ENCODE measurements around the gene SH3RF1. TPM values are rescaled to one million over a fixed set of nuclear protein-coding genes. Genes with fewer than 3 reads are reported as not detected.
"Not testable (repeated sequence)": the region's sequence is repeated elsewhere in the genome, so short reads cannot be mapped to it uniquely, and the experiment has no call there.

SH3RF1 gene
- total and polyA plus RNA-seq, 7 experiments from 2014 or later = 0.08 to 3.8 (median 0.50) TPM; not detected in 3

- ATAC-seq; H3K4me3 Mint-ChIP-seq; H3K9me3 ChIP-seq (ENCODE audit: control insufficient read depth in 2 of 3, low read length in 3 of 3); CTCF ChIA-PET; DNase-seq; intact Hi-C loops (cut with micrococcal nuclease); H3K4me1 ChIP-seq (ENCODE audit: control insufficient read depth in 2 of 2, insufficient read depth in 2 of 2, low read length in 2 of 2); H3K4me3 ChIP-seq (ENCODE audit: low read length); H3K27ac ChIP-seq (ENCODE audit: low read depth, low read length); H3K36me3 ChIP-seq (ENCODE audit: control insufficient read depth in 2 of 3, insufficient read depth in 3 of 3, low read length in 3 of 3); H3K36me3 Mint-ChIP-seq; H3K27me3 ChIP-seq (ENCODE audit: control insufficient read depth in 2 of 2, insufficient read depth in 2 of 2, low read length in 2 of 2); H3K9me3 Mint-ChIP-seq; H3K27ac Mint-ChIP-seq; POLR2A ChIA-PET; H3K4me1 Mint-ChIP-seq: not testable (repeated sequence)
- peaks cover 6 to 29% (median 12%) of the 10 kb centered on the region in 5 donors for H3K27me3 Mint-ChIP-seq
These were observed 17.2 kb upstream of the SH3RF1 start for GRCh38 chr4:169287983-169288382.

GRCh38 chr4:169286562-169287301, 16.0 kb upstream of the SH3RF1 start:
- no peak overlapping the region for H3K4me3 Mint-ChIP-seq
- peaks cover 0 to 18% (median 3%) of the 10 kb centered on the region in 5 donors for H3K27me3 Mint-ChIP-seq
- Histone ChIP-seq H3K4me3 (ENCODE audit: low read length) (no peak overlapping the region), H3K27me3 (ENCODE audit: control insufficient read depth in 2 of 2, insufficient read depth in 2 of 2, low read length in 2 of 2) (no peaks in the 10 kb centered on the region), H3K27ac (ENCODE audit: low read depth, low read length) (no peak overlapping the region), H3K9me3 (ENCODE audit: control insufficient read depth in 2 of 3, low read length in 3 of 3) (no peaks in the 10 kb centered on the region), H3K4me1 (ENCODE audit: control insufficient read depth in 2 of 2, insufficient read depth in 2 of 2, low read length in 2 of 2) (no peaks in the 10 kb centered on the region), H3K36me3 (ENCODE audit: control insufficient read depth in 2 of 3, insufficient read depth in 3 of 3, low read length in 3 of 3) (no peaks in the 10 kb centered on the region)
- DNase-seq = no peak
- intact Hi-C loops (cut with micrococcal nuclease) = no loop called here
- peaks cover 0 to 4% (median 0%) of the 10 kb centered on the region in 7 donors for H3K4me1 Mint-ChIP-seq
- POLR2A ChIA-PET = no interaction called here
- H3K27ac Mint-ChIP-seq = no peak overlapping the region
- H3K36me3 Mint-ChIP-seq = no peaks in the 10 kb centered on the region
- ATAC-seq = no peak
- no peaks in the 10 kb centered on the region for H3K9me3 Mint-ChIP-seq
- CTCF ChIA-PET = no interaction called here

- CTCF ChIA-PET = no interaction called here
- ATAC-seq = no peak
These were observed 12.4 kb upstream of the SH3RF1 start for GRCh38 chr4:169283114-169283509.

GRCh38 chr4:169282429-169283113, 11.8 kb upstream of the SH3RF1 start:
- no peaks in the 10 kb centered on the region for H3K36me3 Mint-ChIP-seq
- no peak overlapping the region for H3K4me3 Mint-ChIP-seq
- Histone ChIP-seq H3K27ac (ENCODE audit: low read depth, low read length) (no peak overlapping the region), H3K27me3 (ENCODE audit: control insufficient read depth in 2 of 2, insufficient read depth in 2 of 2, low read length in 2 of 2) (no peaks in the 10 kb centered on the region), H3K4me1 (ENCODE audit: control insufficient read depth in 2 of 2, insufficient read depth in 2 of 2, low read length in 2 of 2) (no peaks in the 10 kb centered on the region), H3K4me3 (ENCODE audit: low read length) (no peak overlapping the region), H3K36me3 (ENCODE audit: control insufficient read depth in 2 of 3, insufficient read depth in 3 of 3, low read length in 3 of 3) (no peaks in the 10 kb centered on the region), H3K9me3 (ENCODE audit: control insufficient read depth in 2 of 3, low read length in 3 of 3) (no peaks in the 10 kb centered on the region)
- no peaks in the 10 kb centered on the region for H3K9me3 Mint-ChIP-seq
- ChIA-PET CTCF (no interaction called here), POLR2A (no interaction called here)
- H3K4me1 Mint-ChIP-seq = peaks cover 0 to 2% (median 0%) of the 10 kb centered on the region in 7 donors
- intact Hi-C loops (cut with micrococcal nuclease) = no loop called here
- ATAC-seq (no peak), DNase-seq (no peak)
- H3K27ac Mint-ChIP-seq = no peak overlapping the region
- H3K27me3 Mint-ChIP-seq = peaks cover 3 to 9% (median 7%) of the 10 kb centered on the region in 5 donors

More at GRCh38 chr4:169283114-169283509, 12.4 kb upstream of the SH3RF1 start:
- no peak overlapping the region for H3K4me3 ChIP-seq (ENCODE audit: low read length)
- DNase-seq = no peak
- no peak overlapping the region for H3K4me3 Mint-ChIP-seq
- POLR2A ChIA-PET = no interaction called here
- no peaks in the 10 kb centered on the region for H3K9me3 Mint-ChIP-seq
- no peak overlapping the region for H3K27ac Mint-ChIP-seq
- no peaks in the 10 kb centered on the region for H3K27me3 ChIP-seq (ENCODE audit: control insufficient read depth in 2 of 2, insufficient read depth in 2 of 2, low read length in 2 of 2)
- H3K9me3 ChIP-seq (ENCODE audit: control insufficient read depth in 2 of 3, low read length in 3 of 3) = no peaks in the 10 kb centered on the region
- peaks cover 3 to 9% (median 7%) of the 10 kb centered on the region in 5 donors for H3K27me3 Mint-ChIP-seq
- H3K36me3 ChIP-seq (ENCODE audit: control insufficient read depth in 2 of 3, insufficient read depth in 3 of 3, low read length in 3 of 3) = no peaks in the 10 kb centered on the region
- no peak overlapping the region for H3K27ac ChIP-seq (ENCODE audit: low read depth, low read length)
- intact Hi-C loops (cut with micrococcal nuclease) = no loop called here
- H3K36me3 Mint-ChIP-seq = no peaks in the 10 kb centered on the region
- H3K4me1 ChIP-seq (ENCODE audit: control insufficient read depth in 2 of 2, insufficient read depth in 2 of 2, low read length in 2 of 2) = no peaks in the 10 kb centered on the region
- H3K4me1 Mint-ChIP-seq = peaks cover 0 to 4% (median 0%) of the 10 kb centered on the region in 7 donors

GRCh38 chr4:169279108-169279507, 8.4 kb upstream of the SH3RF1 start:
- DNase-seq (no peak), ATAC-seq (no peak)
- Mint-ChIP-seq H3K27me3 (peaks cover 21 to 39% (median 29%) of the 10 kb centered on the region in 5 donors), H3K27ac (no peak overlapping the region), H3K9me3 (no peaks in the 10 kb centered on the region), H3K36me3 (no peaks in the 10 kb centered on the region), H3K4me1 (peaks cover 0 to 2% (median 0%) of the 10 kb centered on the region in 7 donors), H3K4me3 (no peak overlapping the region)
- Histone ChIP-seq H3K9me3 (ENCODE audit: control insufficient read depth in 2 of 3, low read length in 3 of 3) (no peaks in the 10 kb centered on the region), H3K36me3 (ENCODE audit: control insufficient read depth in 2 of 3, insufficient read depth in 3 of 3, low read length in 3 of 3) (no peaks in the 10 kb centered on the region), H3K4me3 (ENCODE audit: low read length) (no peak overlapping the region), H3K27ac (ENCODE audit: low read depth, low read length) (no peak overlapping the region), H3K27me3 (ENCODE audit: control insufficient read depth in 2 of 2, insufficient read depth in 2 of 2, low read length in 2 of 2) (no peaks in the 10 kb centered on the region), H3K4me1 (ENCODE audit: control insufficient read depth in 2 of 2, insufficient read depth in 2 of 2, low read length in 2 of 2) (no peaks in the 10 kb centered on the region)
- intact Hi-C loops (cut with micrococcal nuclease) = no loop called here
- ChIA-PET POLR2A (no interaction called here), CTCF (no interaction called here)

GRCh38 chr4:169278624-169279023, 7.9 kb upstream of the SH3RF1 start:
- POLR2A ChIA-PET = no interaction called here
- Mint-ChIP-seq H3K9me3 (no peaks in the 10 kb centered on the region), H3K27ac (no peak overlapping the region), H3K4me1 (peaks cover 0 to 6% (median 0%) of the 10 kb centered on the region in 7 donors), H3K27me3 (peaks cover 21 to 43% (median 29%) of the 10 kb centered on the region in 5 donors), H3K4me3 (no peak overlapping the region), H3K36me3 (no peaks in the 10 kb centered on the region)
- Histone ChIP-seq H3K36me3 (ENCODE audit: control insufficient read depth in 2 of 3, insufficient read depth in 3 of 3, low read length in 3 of 3) (no peaks in the 10 kb centered on the region), H3K4me3 (ENCODE audit: low read length) (no peak overlapping the region), H3K27me3 (ENCODE audit: control insufficient read depth in 2 of 2, insufficient read depth in 2 of 2, low read length in 2 of 2) (no peaks in the 10 kb centered on the region), H3K27ac (ENCODE audit: low read depth, low read length) (no peak overlapping the region), H3K9me3 (ENCODE audit: control insufficient read depth in 2 of 3, low read length in 3 of 3) (no peaks in the 10 kb centered on the region), H3K4me1 (ENCODE audit: control insufficient read depth in 2 of 2, insufficient read depth in 2 of 2, low read length in 2 of 2) (no peaks in the 10 kb centered on the region)
- intact Hi-C loops (cut with micrococcal nuclease) = no loop called here
- ATAC-seq (no peak), DNase-seq (no peak)
- CTCF ChIA-PET = no interaction called here

GRCh38 chr4:169277838-169278237, 7.1 kb upstream of the SH3RF1 start:
- H3K27ac Mint-ChIP-seq; H3K27ac ChIP-seq (ENCODE audit: low read depth, low read length); H3K36me3 ChIP-seq (ENCODE audit: control insufficient read depth in 2 of 3, insufficient read depth in 3 of 3, low read length in 3 of 3); H3K4me1 Mint-ChIP-seq; CTCF ChIA-PET; ATAC-seq; H3K9me3 Mint-ChIP-seq; H3K36me3 Mint-ChIP-seq; H3K4me3 ChIP-seq (ENCODE audit: low read length); H3K4me1 ChIP-seq (ENCODE audit: control insufficient read depth in 2 of 2, insufficient read depth in 2 of 2, low read length in 2 of 2); H3K9me3 ChIP-seq (ENCODE audit: control insufficient read depth in 2 of 3, low read length in 3 of 3); DNase-seq; POLR2A ChIA-PET; H3K4me3 Mint-ChIP-seq; intact Hi-C loops (cut with micrococcal nuclease); H3K27me3 ChIP-seq (ENCODE audit: control insufficient read depth in 2 of 2, insufficient read depth in 2 of 2, low read length in 2 of 2): not testable (repeated sequence)
- H3K27me3 Mint-ChIP-seq = peaks cover 22 to 49% (median 34%) of the 10 kb centered on the region in 5 donors
